H1 (cell line): Measurements from ENCODE around the gene KIF25. TPM values are rescaled to one million over a fixed set of nuclear protein-coding genes. Genes with fewer than 3 reads are reported as not detected.

ENCODE experiments used
- CTCF ChIA-PET: fragments of 300-600 bp; sonication (Branson Sonifier 250); formaldehyde crosslinking; loops from one replicate; lab custom pipeline; 2021; ENCODE audit not compliant: partially characterized antibody; lab: Charles Lee
- POLR2A ChIA-PET: fragments of 300-600 bp; sonication (Branson Sonifier 250); formaldehyde crosslinking; loops from one replicate; lab custom pipeline; 2021; ENCODE audit warnings: inconsistent platforms; ENCODE audit not compliant: partially characterized antibody; lab: Charles Lee
- DNase-seq, 2 experiments: peaks; one replicate each; pipeline versions ENCODE4 v3.0.0 to v3.0.0-alpha.2; 2010 to 2022; ENCODE audit warnings: low spot score in 2 of 2, low read depth in 1 of 2, mixed read lengths in 1 of 2
- FAIRE-seq: peaks from 2 replicates; lab custom pipeline; 2011; peaks lifted over from hg19 to GRCh38; lab: Jason Lieb, UNC
- H2AFZ ChIP-seq: 2 replicates; pipeline ENCODE4 v1.8.1; 2012; ENCODE audit warnings: low read length, inconsistent platforms
- H2AK5ac ChIP-seq: 2 replicates; pipeline ENCODE4 v1.6.1; 2013; ENCODE audit warnings: low read depth, low read length
- H2BK120ac ChIP-seq: replicated peaks from 2 replicates; pipeline ENCODE3; 2013; ENCODE audit warnings: low read depth, low read length, inconsistent platforms
- H2BK12ac ChIP-seq: 2 replicates; pipeline ENCODE4 v1.6.1; 2013; ENCODE audit warnings: low read depth, low read length
- H2BK15ac ChIP-seq: 2 replicates; pipeline ENCODE4 v1.6.1; 2013; ENCODE audit warnings: low read length
- H2BK20ac ChIP-seq: 2 replicates; pipeline ENCODE4 v1.6.1; 2013; ENCODE audit warnings: low read length
- H2BK5ac ChIP-seq: 2 replicates; pipeline ENCODE4 v1.6.1; 2013; ENCODE audit warnings: low read depth, low read length
- H3K14ac ChIP-seq: 2 replicates; pipeline ENCODE4 v1.6.1; 2013; ENCODE audit warnings: inconsistent platforms; ENCODE audit not compliant: insufficient read length
- H3K18ac ChIP-seq: 2 replicates; pipeline ENCODE4 v1.6.1; 2013; ENCODE audit warnings: low read length; ENCODE audit errors: extremely low read depth
- H3K23ac ChIP-seq: 2 replicates; pipeline ENCODE4 v1.6.1; 2013; ENCODE audit warnings: inconsistent platforms; ENCODE audit not compliant: insufficient read length
- H3K23me2 ChIP-seq: 2 replicates; pipeline ENCODE4 v1.6.1; 2013; ENCODE audit warnings: low read depth, low read length
- H3K27ac ChIP-seq: 2 replicates; pipeline ENCODE4 v1.6.1; 2011; ENCODE audit warnings: low read depth, low read length, inconsistent platforms
- H3K27me3 ChIP-seq, 4 experiments: replicated peaks in 1 of 4; 1 replicate in 1 of 4; 2 replicates in 3 of 4; pipeline versions ENCODE4 v1.6.1 to v1.8.1; 2011 to 2013; ENCODE audit warnings: low read length in 3 of 4, mild to moderate bottlenecking in 3 of 4, inconsistent platforms in 2 of 4, mixed read lengths in 2 of 4, moderate library complexity in 1 of 4; ENCODE audit not compliant: control insufficient read depth in 3 of 4, insufficient read depth in 3 of 4; ENCODE audit errors: extremely low read depth in 1 of 4
- H3K36me3 ChIP-seq, 4 experiments: 2 replicates each; pipeline versions ENCODE4 v1.6.1 to v1.8.1; 2011 to 2013; ENCODE audit warnings: mild to moderate bottlenecking in 4 of 4, low read length in 3 of 4, moderate library complexity in 2 of 4, control low read depth in 1 of 4, inconsistent platforms in 1 of 4; ENCODE audit not compliant: insufficient read depth in 4 of 4, control insufficient read depth in 2 of 4
- H3K4ac ChIP-seq: replicated peaks from 2 replicates; pipeline ENCODE3; 2013; ENCODE audit warnings: low read length, low read depth, mixed read lengths, inconsistent platforms; ENCODE audit not compliant: insufficient read length
- H3K4me1 ChIP-seq, 4 experiments: replicated peaks in 1 of 4; 1 replicate in 1 of 4; 2 replicates in 3 of 4; pipeline versions ENCODE4 v1.6.1 to v1.8.1; 2011 to 2013; ENCODE audit warnings: low read length in 3 of 4, inconsistent platforms in 2 of 4, mixed read lengths in 1 of 4; ENCODE audit not compliant: insufficient read depth in 4 of 4, control insufficient read depth in 3 of 4
- H3K4me2 ChIP-seq, 2 experiments: 2 replicates each; pipeline versions ENCODE4 v1.6.1 to v1.8.1; 2011 to 2013; ENCODE audit warnings: low read depth in 2 of 2, low read length in 2 of 2, control low read depth in 1 of 2, inconsistent platforms in 1 of 2, mild to moderate bottlenecking in 1 of 2; ENCODE audit not compliant: insufficient read depth in 1 of 2
- H3K4me3 ChIP-seq, 4 experiments: fragments of 200-600, 300-600 bp in 1 of 4; sonication (generic), shearing (Covaris generic), sonication (Bioruptor Twin) in 1 of 4; 2 replicates each; pipeline versions ENCODE4 v1.5.1 to v1.8.1; 2011 to 2016; ENCODE audit warnings: low read length in 4 of 4, low read depth in 3 of 4, control low read depth in 2 of 4, inconsistent platforms in 2 of 4, mild to moderate bottlenecking in 2 of 4, mixed read lengths in 1 of 4, moderate library complexity in 1 of 4; ENCODE audit not compliant: insufficient read depth in 2 of 4; ENCODE audit errors: extremely low read depth in 1 of 4
- H3K56ac ChIP-seq: replicated peaks from 2 replicates; pipeline ENCODE3; 2013; ENCODE audit warnings: low read depth, mild to moderate bottlenecking, mixed read lengths, low read length, inconsistent platforms; ENCODE audit not compliant: insufficient read length
- H3K79me1 ChIP-seq: 2 replicates; pipeline ENCODE4 v1.6.1; 2013; ENCODE audit warnings: low read depth, low read length, control low read depth
- H3K79me2 ChIP-seq, 2 experiments: 2 replicates each; pipeline versions ENCODE4 v1.6.1 to v1.8.1; 2012 to 2013; ENCODE audit warnings: low read length in 2 of 2, mild to moderate bottlenecking in 2 of 2, inconsistent platforms in 1 of 2; ENCODE audit not compliant: insufficient read depth in 2 of 2, control insufficient read depth in 1 of 2
- H3K9ac ChIP-seq, 4 experiments: replicated peaks in 1 of 4; 1 replicate in 1 of 4; 2 replicates in 3 of 4; pipeline versions ENCODE4 v1.6.1 to v1.8.1; 2011 to 2013; ENCODE audit warnings: low read depth in 3 of 4, low read length in 3 of 4, control low read depth in 2 of 4, mild to moderate bottlenecking in 2 of 4, moderate library complexity in 2 of 4, inconsistent platforms in 1 of 4; ENCODE audit errors: extremely low read depth in 1 of 4
- H3K9me3 ChIP-seq, 2 experiments: 2 replicates each; pipeline versions ENCODE4 v1.6.1 to v1.8.1; 2012 to 2013; ENCODE audit warnings: mild to moderate bottlenecking in 2 of 2, moderate library complexity in 2 of 2, control low read depth in 1 of 2, inconsistent platforms in 1 of 2, low read depth in 1 of 2, low read length in 1 of 2, mixed read lengths in 1 of 2; ENCODE audit not compliant: insufficient read depth in 2 of 2
- H4K20me1 ChIP-seq, 2 experiments: replicated peaks in 1 of 2; 2 replicates each; pipeline versions ENCODE3 to v1.8.1; 2011 to 2013; ENCODE audit warnings: inconsistent platforms in 2 of 2, low read length in 2 of 2, mild to moderate bottlenecking in 1 of 2; ENCODE audit not compliant: insufficient read depth in 2 of 2, control insufficient read depth in 1 of 2
- H4K5ac ChIP-seq: 2 replicates; pipeline ENCODE4 v1.6.1; 2013; ENCODE audit warnings: low read length, low read depth, mixed read lengths, inconsistent platforms; ENCODE audit not compliant: insufficient read length
- H4K8ac ChIP-seq: 2 replicates; pipeline ENCODE4 v1.8.0; 2013; ENCODE audit warnings: mild to moderate bottlenecking, moderate library complexity, low read length, inconsistent platforms; ENCODE audit not compliant: insufficient read depth; ENCODE audit errors: extremely low read depth
- H4K91ac ChIP-seq: replicated peaks from 2 replicates; pipeline ENCODE3; 2013; ENCODE audit warnings: low read length, mixed read lengths, inconsistent platforms; ENCODE audit not compliant: insufficient read length
- CBX5 ChIP-seq: fragments of 300-800, 300-1000 bp; sonication (generic); IDR thresholded peaks from 2 replicates; pipeline ENCODE4 v1.7.1; 2016; ENCODE audit warnings: antibody characterized with exemption, low read length, low read depth
- CBX8 ChIP-seq: fragments of 300-800, 300-1000 bp; sonication (generic); IDR thresholded peaks from 2 replicates; pipeline ENCODE4 v1.7.1; 2016; ENCODE audit warnings: low read depth, low read length, borderline replicate concordance
- E2F6 ChIP-seq: IDR thresholded peaks from 2 replicates; pipeline ENCODE4 v1.6.1; 2012; ENCODE audit warnings: inconsistent platforms
- HDAC2 ChIP-seq, 2 experiments: fragments of 300-600 bp in 1 of 2; sonication (generic) in 1 of 2; IDR thresholded peaks; 2 replicates each; pipeline ENCODE4 v1.6.1; 2011 to 2012; ENCODE audit warnings: low read depth in 2 of 2, low read length in 2 of 2, mild to moderate bottlenecking in 2 of 2, moderate library complexity in 2 of 2, borderline replicate concordance in 1 of 2, inconsistent platforms in 1 of 2
- NRF1 ChIP-seq: IDR thresholded peaks from 2 replicates; pipeline ENCODE4 v1.6.1; 2011; ENCODE audit warnings: mild to moderate bottlenecking, low read depth, low read length, improper control_type of control experiment
- POLR2AphosphoS5 ChIP-seq: IDR thresholded peaks from 2 replicates; pipeline ENCODE4 v1.6.1; 2011; ENCODE audit warnings: low read depth, low read length
- RAD21 ChIP-seq, 2 experiments: IDR thresholded peaks in 1 of 2; conservative IDR thresholded peaks in 1 of 2; 2 replicates each; pipeline ENCODE4 v1.6.1; 2011; ENCODE audit warnings: low read depth in 2 of 2, low read length in 2 of 2, improper control_type of control experiment in 1 of 2, inconsistent platforms in 1 of 2, mild to moderate bottlenecking in 1 of 2, moderate library complexity in 1 of 2
- RNF2 ChIP-seq: fragments of 200-900, 300-1000 bp; sonication (generic); IDR thresholded peaks from 2 replicates; pipeline ENCODE4 v1.7.1; 2016; ENCODE audit warnings: borderline replicate concordance, low read depth, mild to moderate bottlenecking, antibody characterized with exemption, low read length; ENCODE audit not compliant: poor library complexity, severe bottlenecking; ENCODE audit errors: missing control alignments
- SAP30 ChIP-seq: fragments of 300-600 bp; sonication (generic); IDR thresholded peaks from 2 replicates; pipeline ENCODE4 v1.7.1; 2012; ENCODE audit warnings: low read length, moderate library complexity, mild to moderate bottlenecking, inconsistent platforms; ENCODE audit not compliant: insufficient read depth, insufficient replicate concordance
- SUZ12 ChIP-seq: fragments of 200-600 bp; sonication (generic); IDR thresholded peaks from 2 replicates; pipeline ENCODE4 v1.6.1; 2012; ENCODE audit warnings: mild to moderate bottlenecking, inconsistent platforms, low read length, moderate library complexity, mixed read lengths
- TAF7 ChIP-seq: optimal IDR thresholded peaks from 2 replicates; pipeline ENCODE3; 2011; ENCODE audit warnings: low read depth, mild to moderate bottlenecking, inconsistent platforms, low read length, moderate library complexity, borderline replicate concordance
- YY1 ChIP-seq: IDR thresholded peaks from 2 replicates; pipeline ENCODE4 v1.6.1; 2011; ENCODE audit warnings: low read depth, mild to moderate bottlenecking, low read length
- WGBS, 2 experiments: shearing (Covaris generic) in 1 of 2; methylation state at CpG; one replicate each; pipeline versions ENCODE4 v1.1.6 to v1.1.7; 2013 to 2015; ENCODE audit warnings: low lambda C conversion rate in 2 of 2, mixed read lengths in 2 of 2, inconsistent platforms in 1 of 2, low coverage in 1 of 2, missing lambda C conversion rate in 1 of 2; ENCODE audit not compliant: insufficient replicate concordance in 2 of 2, insufficient coverage in 1 of 2, insufficient read length in 1 of 2; ENCODE audit errors: extremely low coverage in 1 of 2, missing lambda C conversion rate in 1 of 2; 5-methylcytosine and 5-hydroxymethylcytosine counted together
- polyA plus RNA-seq, 7 experiments: library from polyadenylated mRNA; depleted of rRNA in 3 of 7; stranded (reverse) in 5 of 7; unstranded in 2 of 7; fragments of >200 nt in 5 of 7; fragments of 200-250 nt in 2 of 7; gene quantifications; 1 replicate in 5 of 7; 2 replicates in 1 of 7; 4 replicates in 1 of 7; pipeline versions ENCODE4 v1.2.1 to v1.2.3, GENCODE V29; 2011 to 2013; ENCODE audit warnings: missing spikeins in 2 of 7, mixed read lengths in 2 of 7
- total RNA-seq: library from RNA; stranded (reverse); fragmentation: NEBNext Ultra II Directional; extraction: Animal tissue kit (Norgen Biotek cat#: 25700); gene quantifications from 2 replicates; pipeline ENCODE4 v1.2.1, GENCODE V29; 2021

Gene KIF25
- total and polyA plus RNA-seq, 2 of the 8 experiments (the other 6 are each of a cell fraction or from before 2014, with no cell fraction given) = 1.5 to 2.0 TPM

- no peak overlapping the region for H2AFZ ChIP-seq
- TF ChIP-seq RNF2 = no peak
- no peak for TF ChIP-seq POLR2AphosphoS5
- no peak for TF ChIP-seq NRF1
- TF ChIP-seq SAP30 = no peak
- no peak for TF ChIP-seq TAF7
- TF ChIP-seq SUZ12 = no peak
- TF ChIP-seq YY1 = no peak
- TF ChIP-seq RAD21 (IDR thresholded peaks at IDR 0.05 in 1 of 2, conservative IDR thresholded peaks at IDR 0.05 in 1 of 2; ENCODE audit: low read depth in 2 of 2, low read length in 2 of 2) = no peak
- no peak for TF ChIP-seq E2F6
- TF ChIP-seq CBX5 = no peak
- TF ChIP-seq HDAC2 (IDR thresholded peaks at IDR 0.05; ENCODE audit: borderline replicate concordance in 1 of 2, low read depth in 2 of 2, low read length in 2 of 2) = no peak
- no peak for TF ChIP-seq CBX8
These were observed 42.4 kb downstream of the KIF25 start for GRCh38 chr6:168039849-168040248.

More at GRCh38 chr6:168039849-168040248, 42.4 kb downstream of the KIF25 start:
- no peak overlapping the region for H3K23ac ChIP-seq
- H2BK5ac ChIP-seq = no peak overlapping the region
- H2BK20ac ChIP-seq = no peak overlapping the region
- H4K20me1 ChIP-seq = no peaks in the 10 kb centered on the region
- no peak overlapping the region for H3K27ac ChIP-seq
- 85% methylated on average over 13 of the region's 13 CpGs; no CpG with 5 or more reads in 1 of the 2 experiments for WGBS, 2 experiments
- FAIRE-seq (no peak), DNase-seq (no peak)
- H3K27me3 ChIP-seq = no peaks in the 10 kb centered on the region; a peak in 1 of 7 replicates
- no peak overlapping the region for H4K5ac ChIP-seq
- H3K56ac ChIP-seq = no peak overlapping the region
- H3K14ac ChIP-seq = no peak overlapping the region
- peaks cover 0 to 8% (median 2%) of the 10 kb centered on the region in 4 experiments; a peak in 3 of 7 replicates for H3K4me1 ChIP-seq
- no peak overlapping the region for H3K9ac ChIP-seq
- ChIA-PET CTCF (interaction anchor here (1.1 to 1.8 kb wide), 2 partner anchors 26 to 49 kb away, joined by 4 read pairs; no protein-coding TSS in a partner anchor), POLR2A (no interaction called here)
- no peak overlapping the region for H4K8ac ChIP-seq
- H3K4me3 ChIP-seq = no peak overlapping the region
- no peaks in the 10 kb centered on the region for H3K23me2 ChIP-seq
- H3K36me3 ChIP-seq = peaks cover 0 to 2% (median 0%) of the 10 kb centered on the region in 4 experiments; a peak in 2 of 8 replicates
- no peak overlapping the region for H2BK120ac ChIP-seq
- no peak overlapping the region for H3K4me2 ChIP-seq
- no peak overlapping the region for H2BK15ac ChIP-seq
- H3K18ac ChIP-seq = no peak overlapping the region
- H3K79me2 ChIP-seq = no peaks in the 10 kb centered on the region
- H4K91ac ChIP-seq = no peak overlapping the region
- no peaks in the 10 kb centered on the region for H3K79me1 ChIP-seq
- H2BK12ac ChIP-seq = no peak overlapping the region
- H3K4ac ChIP-seq = no peak overlapping the region
- no peak overlapping the region for H2AK5ac ChIP-seq
- peaks cover 30 to 42% of the 10 kb centered on the region in 2 experiments for H3K9me3 ChIP-seq
